ENCODE results near the gene GRB2.
"Not testable (repeated sequence)": the region's sequence is repeated elsewhere in the genome, so short reads cannot be mapped to it uniquely, and the experiment has no call there.

Gene GRB2

GRCh38 chr17:75370286-75370915 is 35.1 kb downstream of the GRB2 start:
- no peak overlapping the region for H3K27ac ChIP-seq (ENCODE audit: insufficient read depth, low read length, poor library complexity, severe bottlenecking)
- no peak overlapping the region for H3K4me3 ChIP-seq (ENCODE audit: insufficient read depth, low read depth, low read length, poor library complexity, severe bottlenecking)
- no peaks in the 10 kb centered on the region for H3K27me3 ChIP-seq (replicated peaks; ENCODE audit: control insufficient read depth, insufficient read depth, low read length, poor library complexity, severe bottlenecking)
- peaks cover 7% of the 10 kb centered on the region for H3K36me3 ChIP-seq (ENCODE audit: control insufficient read depth, insufficient read depth, low read length)
- H3K9me3 ChIP-seq (ENCODE audit: control insufficient read depth, low read length): no peaks in the 10 kb centered on the region
- no peak for DNase-seq
- H3K4me1 ChIP-seq (ENCODE audit: control insufficient read depth, insufficient read depth, low read length, poor library complexity, severe bottlenecking): peaks cover 20% of the 10 kb centered on the region

- not testable (repeated sequence) for H3K4me3 ChIP-seq (ENCODE audit: insufficient read depth, low read depth, low read length, poor library complexity, severe bottlenecking); H3K27ac ChIP-seq (ENCODE audit: insufficient read depth, low read length, poor library complexity, severe bottlenecking); H3K9me3 ChIP-seq (ENCODE audit: control insufficient read depth, low read length); H3K36me3 ChIP-seq (ENCODE audit: control insufficient read depth, insufficient read depth, low read length); DNase-seq; H3K27me3 ChIP-seq (replicated peaks; ENCODE audit: control insufficient read depth, insufficient read depth, low read length, poor library complexity, severe bottlenecking)
- peaks cover 30% of the 10 kb centered on the region for H3K4me1 ChIP-seq (ENCODE audit: control insufficient read depth, insufficient read depth, low read length, poor library complexity, severe bottlenecking)
Observed at GRCh38 chr17:75367838-75368789, 37.4 kb downstream of the GRB2 start.

- Histone ChIP-seq H3K9me3 (ENCODE audit: control insufficient read depth, low read length) (no peaks in the 10 kb centered on the region), H3K4me3 (ENCODE audit: insufficient read depth, low read depth, low read length, poor library complexity, severe bottlenecking) (no peak overlapping the region), H3K27me3 (replicated peaks; ENCODE audit: control insufficient read depth, insufficient read depth, low read length, poor library complexity, severe bottlenecking) (no peaks in the 10 kb centered on the region), H3K36me3 (ENCODE audit: control insufficient read depth, insufficient read depth, low read length) (peaks cover 7% of the 10 kb centered on the region), H3K4me1 (ENCODE audit: control insufficient read depth, insufficient read depth, low read length, poor library complexity, severe bottlenecking) (peaks cover 36% of the 10 kb centered on the region), H3K27ac (ENCODE audit: insufficient read depth, low read length, poor library complexity, severe bottlenecking) (no peak overlapping the region)
- DNase-seq: no peak
Observed at GRCh38 chr17:75367312-75367711, 38.2 kb downstream of the GRB2 start.

GRCh38 chr17:75366432-75366831 is 39.0 kb downstream of the GRB2 start:
- Histone ChIP-seq H3K9me3 (ENCODE audit: control insufficient read depth, low read length) (no peaks in the 10 kb centered on the region), H3K27ac (ENCODE audit: insufficient read depth, low read length, poor library complexity, severe bottlenecking) (no peak overlapping the region), H3K4me3 (ENCODE audit: insufficient read depth, low read depth, low read length, poor library complexity, severe bottlenecking) (no peak overlapping the region), H3K36me3 (ENCODE audit: control insufficient read depth, insufficient read depth, low read length) (peaks cover 7% of the 10 kb centered on the region), H3K27me3 (replicated peaks; ENCODE audit: control insufficient read depth, insufficient read depth, low read length, poor library complexity, severe bottlenecking) (no peaks in the 10 kb centered on the region), H3K4me1 (ENCODE audit: control insufficient read depth, insufficient read depth, low read length, poor library complexity, severe bottlenecking) (peaks cover 32% of the 10 kb centered on the region)
- no peak for DNase-seq

GRCh38 chr17:75365931-75366275 is 39.6 kb downstream of the GRB2 start:
- no peak overlapping the region for H3K4me3 ChIP-seq (ENCODE audit: insufficient read depth, low read depth, low read length, poor library complexity, severe bottlenecking)
- DNase-seq: no peak
- H3K9me3 ChIP-seq (ENCODE audit: control insufficient read depth, low read length): no peaks in the 10 kb centered on the region
- H3K27ac ChIP-seq (ENCODE audit: insufficient read depth, low read length, poor library complexity, severe bottlenecking): no peak overlapping the region
- H3K27me3 ChIP-seq (replicated peaks; ENCODE audit: control insufficient read depth, insufficient read depth, low read length, poor library complexity, severe bottlenecking): no peaks in the 10 kb centered on the region
- H3K36me3 ChIP-seq (ENCODE audit: control insufficient read depth, insufficient read depth, low read length): peaks cover 3% of the 10 kb centered on the region
- H3K4me1 ChIP-seq (ENCODE audit: control insufficient read depth, insufficient read depth, low read length, poor library complexity, severe bottlenecking): peaks cover 30% of the 10 kb centered on the region

- Histone ChIP-seq H3K4me1 (ENCODE audit: control insufficient read depth, insufficient read depth, low read length, poor library complexity, severe bottlenecking) (peaks cover 36% of the 10 kb centered on the region), H3K4me3 (ENCODE audit: insufficient read depth, low read depth, low read length, poor library complexity, severe bottlenecking) (no peak overlapping the region), H3K27ac (ENCODE audit: insufficient read depth, low read length, poor library complexity, severe bottlenecking) (no peak overlapping the region), H3K36me3 (ENCODE audit: control insufficient read depth, insufficient read depth, low read length) (no peaks in the 10 kb centered on the region), H3K9me3 (ENCODE audit: control insufficient read depth, low read length) (no peaks in the 10 kb centered on the region), H3K27me3 (replicated peaks; ENCODE audit: control insufficient read depth, insufficient read depth, low read length, poor library complexity, severe bottlenecking) (no peaks in the 10 kb centered on the region)
- no peak for DNase-seq
Observed at GRCh38 chr17:75365009-75365930, 40.2 kb downstream of the GRB2 start.

GRCh38 chr17:75364078-75364477 is 41.4 kb downstream of the GRB2 start:
- Histone ChIP-seq H3K4me1 (ENCODE audit: control insufficient read depth, insufficient read depth, low read length, poor library complexity, severe bottlenecking) (peaks cover 38% of the 10 kb centered on the region), H3K27me3 (replicated peaks; ENCODE audit: control insufficient read depth, insufficient read depth, low read length, poor library complexity, severe bottlenecking) (no peaks in the 10 kb centered on the region), H3K36me3 (ENCODE audit: control insufficient read depth, insufficient read depth, low read length) (no peaks in the 10 kb centered on the region), H3K9me3 (ENCODE audit: control insufficient read depth, low read length) (no peaks in the 10 kb centered on the region), H3K27ac (ENCODE audit: insufficient read depth, low read length, poor library complexity, severe bottlenecking) (no peak overlapping the region), H3K4me3 (ENCODE audit: insufficient read depth, low read depth, low read length, poor library complexity, severe bottlenecking) (no peak overlapping the region)
- DNase-seq: no peak

GRCh38 chr17:75361996-75362395 is 43.5 kb downstream of the GRB2 start:
- Histone ChIP-seq H3K36me3 (ENCODE audit: control insufficient read depth, insufficient read depth, low read length) (no peaks in the 10 kb centered on the region), H3K27me3 (replicated peaks; ENCODE audit: control insufficient read depth, insufficient read depth, low read length, poor library complexity, severe bottlenecking) (no peaks in the 10 kb centered on the region), H3K9me3 (ENCODE audit: control insufficient read depth, low read length) (no peaks in the 10 kb centered on the region), H3K4me1 (ENCODE audit: control insufficient read depth, insufficient read depth, low read length, poor library complexity, severe bottlenecking) (peaks cover 35% of the 10 kb centered on the region), H3K27ac (ENCODE audit: insufficient read depth, low read length, poor library complexity, severe bottlenecking) (no peak overlapping the region), H3K4me3 (ENCODE audit: insufficient read depth, low read depth, low read length, poor library complexity, severe bottlenecking) (no peak overlapping the region)
- DNase-seq: no peak

- H3K36me3 ChIP-seq (ENCODE audit: control insufficient read depth, insufficient read depth, low read length): no peaks in the 10 kb centered on the region
- H3K4me3 ChIP-seq (ENCODE audit: insufficient read depth, low read depth, low read length, poor library complexity, severe bottlenecking): no peak overlapping the region
- DNase-seq: no peak
- no peak overlapping the region for H3K27ac ChIP-seq (ENCODE audit: insufficient read depth, low read length, poor library complexity, severe bottlenecking)
- H3K27me3 ChIP-seq (replicated peaks; ENCODE audit: control insufficient read depth, insufficient read depth, low read length, poor library complexity, severe bottlenecking): no peaks in the 10 kb centered on the region
- H3K4me1 ChIP-seq (ENCODE audit: control insufficient read depth, insufficient read depth, low read length, poor library complexity, severe bottlenecking): peaks cover 32% of the 10 kb centered on the region
- H3K9me3 ChIP-seq (ENCODE audit: control insufficient read depth, low read length): no peaks in the 10 kb centered on the region
Observed at GRCh38 chr17:75361344-75361743, 44.1 kb downstream of the GRB2 start.

Data from effector memory CD4-positive, alpha-beta T cell (primary cell).